Suppressor macrophage treated with lipopolysaccharide for 4 hours (primary cell): ENCODE results near the gene ADA.

Experiments
- DNase-seq: peaks from one replicate; pipeline ENCODE4 v3.0.0-alpha.2; 2020

ADA gene

GRCh38 chr20:44651684-44652423 is at the start of gene ADA:
Gene ADA (minus strand): TSS chr20:44651699. CDS start chr20:44651607, 92 bp downstream.
- DNase-seq: peak; percentile 81

- no peak for DNase-seq
These were observed 48.8 kb upstream of the ADA start for GRCh38 chr20:44700306-44700705.

GRCh38 chr20:44698351-44698750 is 46.9 kb upstream of the ADA start:
- no peak for DNase-seq

GRCh38 chr20:44697041-44697440 is 45.5 kb upstream of the ADA start:
- DNase-seq: peak; percentile 35

GRCh38 chr20:44696315-44696714 is 44.8 kb upstream of the ADA start:
- no peak for DNase-seq

GRCh38 chr20:44695674-44696300 is 44.3 kb upstream of the ADA start:
- no peak for DNase-seq

- DNase-seq: no peak
These were observed 43.8 kb upstream of the ADA start for GRCh38 chr20:44695295-44695673.

GRCh38 chr20:44694159-44694558 is 42.7 kb upstream of the ADA start:
- DNase-seq: no peak

GRCh38 chr20:44693627-44694026 is 42.1 kb upstream of the ADA start:
- no peak for DNase-seq

GRCh38 chr20:44692932-44693480 is 41.5 kb upstream of the ADA start:
- DNase-seq: peak; percentile 27

GRCh38 chr20:44691424-44692423 is 40.2 kb upstream of the ADA start:
- no peak for DNase-seq

- no peak for DNase-seq
These were observed 39.4 kb upstream of the ADA start for GRCh38 chr20:44690781-44691423.

GRCh38 chr20:44689809-44690208 is 38.3 kb upstream of the ADA start:
- DNase-seq: no peak

GRCh38 chr20:44688053-44688625 is 36.6 kb upstream of the ADA start:
- DNase-seq: no peak

GRCh38 chr20:44686934-44687333 is 35.4 kb upstream of the ADA start:
- no peak for DNase-seq

GRCh38 chr20:44684047-44684967 is 32.8 kb upstream of the ADA start:
- peak; percentile 19 for DNase-seq

GRCh38 chr20:44683263-44684046 is 32.0 kb upstream of the ADA start:
- DNase-seq: peak; percentile 58

- no peak for DNase-seq
These were observed 30.5 kb upstream of the ADA start for GRCh38 chr20:44681796-44682566.

GRCh38 chr20:44678990-44679611 is 27.6 kb upstream of the ADA start:
- DNase-seq: no peak
